Upper lobe of right lung (tissue), 1 donor: Measurements from ENCODE around the gene GTF3C1. TPM values are rescaled to one million over a fixed set of nuclear protein-coding genes. Genes with fewer than 3 reads are reported as not detected.
A peak's percentile ranks its signal among the peaks of the same experiment; 100 is the strongest.

Source experiments
- ATAC-seq: fragments of 200-7000 bp; cut with Tn5 transposase; one replicate; pipeline ENCODE4 v1.9.1; 2020; ENCODE audit warnings: mild to moderate bottlenecking, moderate library complexity
- DNase-seq: peaks from one replicate; pipeline ENCODE4 v3.0.0-alpha.2; 2020
- H3K27ac ChIP-seq: fragments of 200-600 bp; one replicate; pipeline ENCODE4 v1.8.0; 2022
- H3K27me3 ChIP-seq: fragments of 200-600 bp; one replicate; pipeline ENCODE4 v1.8.0; 2022; ENCODE audit warnings: mild to moderate bottlenecking
- H3K36me3 ChIP-seq: fragments of 200-600 bp; one replicate; pipeline ENCODE4 v1.8.0; 2022
- H3K4me1 ChIP-seq: fragments of 200-600 bp; one replicate; pipeline ENCODE4 v1.8.0; 2022
- H3K4me3 ChIP-seq: fragments of 200-600 bp; one replicate; pipeline ENCODE4 v1.8.0; 2022; ENCODE audit warnings: mild to moderate bottlenecking
- H3K9me3 ChIP-seq: fragments of 200-600 bp; one replicate; pipeline ENCODE4 v1.8.0; 2022
- intact Hi-C: fragments of 100-400 bp; cut with DNase I; formaldehyde crosslinking; loops from one replicate; pipeline ENCODE4 v1.11.0; 2022
- total RNA-seq: library from RNA; stranded (reverse); fragmentation: NEBNext Ultra II Directional; extraction: Animal tissue kit (Norgen Biotek cat#: 25700); gene quantifications from one replicate; pipeline ENCODE4 v1.2.1, GENCODE V29; 2021
- TF ChIP-seq, protein P1 (sequence below): fragments of 200-600 bp; IDR thresholded peaks from one replicate; pipeline ENCODE4 v1.8.0; 2022; ENCODE audit warnings: antibody characterized with exemption
- donor health status: DM: no; HTN: yes; CAD: no; lungs with severe emphysema.

The GTF3C1 gene
- total RNA-seq, 1 donor from 2014 or later = 55.0 TPM

DNA sequence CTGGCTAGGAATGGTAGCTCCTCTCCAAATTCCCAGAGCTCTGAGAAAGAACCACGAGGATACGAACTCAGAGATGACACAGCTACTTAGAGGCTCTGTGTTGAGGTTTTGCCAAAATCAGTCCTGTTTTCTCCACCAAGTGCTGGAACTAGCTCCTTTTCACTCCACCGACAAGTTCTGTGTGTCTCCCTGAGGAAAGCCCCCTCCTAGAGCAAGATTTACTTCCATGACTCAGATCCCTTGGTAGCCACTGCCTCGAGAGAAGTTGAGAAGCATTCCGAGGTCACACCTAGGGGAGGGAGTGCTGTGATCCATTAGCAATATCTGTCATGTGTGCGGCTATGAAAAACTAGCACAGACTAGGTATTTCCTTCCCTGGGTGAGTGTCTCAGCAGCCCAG, 117.2 kb downstream of the GTF3C1 start:
- Histone ChIP-seq H3K36me3 (no peaks in the 10 kb centered on the region), H3K4me1 (no peaks in the 10 kb centered on the region), H3K9me3 (no peaks in the 10 kb centered on the region), H3K27me3 (no peaks in the 10 kb centered on the region), H3K27ac (no peak overlapping the region), H3K4me3 (no peak overlapping the region)
- TF ChIP-seq, protein P1, sequence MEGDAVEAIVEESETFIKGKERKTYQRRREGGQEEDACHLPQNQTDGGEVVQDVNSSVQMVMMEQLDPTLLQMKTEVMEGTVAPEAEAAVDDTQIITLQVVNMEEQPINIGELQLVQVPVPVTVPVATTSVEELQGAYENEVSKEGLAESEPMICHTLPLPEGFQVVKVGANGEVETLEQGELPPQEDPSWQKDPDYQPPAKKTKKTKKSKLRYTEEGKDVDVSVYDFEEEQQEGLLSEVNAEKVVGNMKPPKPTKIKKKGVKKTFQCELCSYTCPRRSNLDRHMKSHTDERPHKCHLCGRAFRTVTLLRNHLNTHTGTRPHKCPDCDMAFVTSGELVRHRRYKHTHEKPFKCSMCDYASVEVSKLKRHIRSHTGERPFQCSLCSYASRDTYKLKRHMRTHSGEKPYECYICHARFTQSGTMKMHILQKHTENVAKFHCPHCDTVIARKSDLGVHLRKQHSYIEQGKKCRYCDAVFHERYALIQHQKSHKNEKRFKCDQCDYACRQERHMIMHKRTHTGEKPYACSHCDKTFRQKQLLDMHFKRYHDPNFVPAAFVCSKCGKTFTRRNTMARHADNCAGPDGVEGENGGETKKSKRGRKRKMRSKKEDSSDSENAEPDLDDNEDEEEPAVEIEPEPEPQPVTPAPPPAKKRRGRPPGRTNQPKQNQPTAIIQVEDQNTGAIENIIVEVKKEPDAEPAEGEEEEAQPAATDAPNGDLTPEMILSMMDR = no peak
- no peak for DNase-seq
- no peak for ATAC-seq
- intact Hi-C loops = no loop called here

GRCh38 chr16:27431773-27432532, 117.8 kb downstream of the GTF3C1 start:
- intact Hi-C loops = no loop called here
- TF ChIP-seq, protein P1 = no peak
- Histone ChIP-seq H3K27me3 (no peaks in the 10 kb centered on the region), H3K9me3 (no peaks in the 10 kb centered on the region), H3K36me3 (no peaks in the 10 kb centered on the region), H3K27ac (no peak overlapping the region), H3K4me3 (no peak overlapping the region), H3K4me1 (no peaks in the 10 kb centered on the region)
- DNase-seq (peak; percentile 29), ATAC-seq (no peak)

DNA sequence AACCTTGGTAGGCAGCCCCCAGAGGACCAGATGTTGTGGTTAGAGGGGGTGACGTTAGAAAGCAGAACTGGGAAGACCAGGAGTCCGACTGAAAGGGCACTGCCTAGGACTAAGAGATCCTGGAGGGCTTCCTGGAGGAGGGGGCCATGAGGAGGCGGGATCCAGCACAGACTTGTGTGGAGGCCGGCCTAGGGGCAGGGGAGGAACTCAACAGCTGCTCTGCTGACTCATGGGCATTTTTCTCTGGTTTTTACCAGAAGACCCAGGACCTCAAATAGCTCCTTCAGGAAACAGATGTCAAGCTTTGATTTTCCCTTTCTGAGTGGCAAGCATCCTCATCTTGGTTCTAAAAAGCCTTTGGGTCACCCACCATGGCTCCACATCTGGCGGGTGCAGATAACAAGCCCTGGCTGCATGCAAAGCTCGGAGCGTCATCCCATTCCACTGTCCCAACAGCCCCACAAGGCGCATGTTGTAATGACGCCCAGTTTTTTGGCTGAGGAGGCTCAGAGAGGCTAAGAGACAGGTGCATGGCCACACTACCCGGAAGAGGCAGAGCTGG, 118.7 kb downstream of the GTF3C1 start:
- TF ChIP-seq, protein P1 = no peak
- ATAC-seq = no peak
- Histone ChIP-seq H3K27ac (no peak overlapping the region), H3K4me1 (no peaks in the 10 kb centered on the region), H3K27me3 (no peaks in the 10 kb centered on the region), H3K36me3 (no peaks in the 10 kb centered on the region), H3K4me3 (no peak overlapping the region), H3K9me3 (no peaks in the 10 kb centered on the region)
- peak; percentile 23 for DNase-seq
- intact Hi-C loops = no loop called here

- ATAC-seq (no peak), DNase-seq (no peak)
- Histone ChIP-seq H3K4me1 (no peaks in the 10 kb centered on the region), H3K9me3 (no peaks in the 10 kb centered on the region), H3K4me3 (no peak overlapping the region), H3K27ac (no peak overlapping the region), H3K36me3 (no peaks in the 10 kb centered on the region), H3K27me3 (no peaks in the 10 kb centered on the region)
- intact Hi-C loops = no loop called here
- TF ChIP-seq, protein P1 = no peak
These were observed 119.2 kb downstream of the GTF3C1 start for GRCh38 chr16:27430512-27430911.

DNA sequence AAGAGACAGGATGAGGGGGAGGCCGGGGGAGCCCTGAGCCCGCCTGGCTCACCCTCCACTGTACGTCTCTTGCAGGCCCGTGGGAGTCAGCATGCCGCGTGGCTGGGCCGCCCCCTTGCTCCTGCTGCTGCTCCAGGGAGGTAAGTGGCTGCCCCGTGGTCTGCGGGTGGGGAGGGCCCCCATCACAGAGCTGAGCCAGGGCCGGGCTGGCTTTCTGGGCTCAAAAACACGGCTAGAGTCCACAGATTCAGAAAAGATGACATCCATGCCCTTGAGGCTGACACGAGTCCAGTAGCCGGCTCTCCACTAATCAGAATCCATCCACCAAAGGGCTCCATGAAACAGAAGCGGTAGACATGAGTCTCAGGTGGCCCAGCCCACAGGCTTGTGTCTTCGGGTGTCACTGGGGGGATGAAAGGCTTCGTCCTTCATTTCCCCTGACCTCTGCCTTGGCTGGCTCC, 119.7 kb downstream of the GTF3C1 start:
- peak; percentile 51 for DNase-seq
- TF ChIP-seq, protein P1 = no peak
- Histone ChIP-seq H3K9me3 (no peaks in the 10 kb centered on the region), H3K36me3 (no peaks in the 10 kb centered on the region), H3K4me3 (no peak overlapping the region), H3K27ac (no peak overlapping the region), H3K4me1 (no peaks in the 10 kb centered on the region), H3K27me3 (no peaks in the 10 kb centered on the region)
- intact Hi-C loops = no loop called here
- no peak for ATAC-seq
